GM12874 (cell line): Measurements from ENCODE around the gene SORT1.

Experiments used
- CTCF ChIP-seq: IDR thresholded peaks from 2 replicates; pipeline ENCODE4 v1.5.1; 2011; ENCODE audit warnings: low read depth, mild to moderate bottlenecking, control low read depth, low read length, moderate library complexity; ENCODE audit not compliant: insufficient read depth

The SORT1 gene

GRCh38 chr1:109298666-109299557, 98.8 kb downstream of the SORT1 start:
- no peak for TF ChIP-seq CTCF

GRCh38 chr1:109296782-109297181, 100.9 kb downstream of the SORT1 start:
- no peak for TF ChIP-seq CTCF

GRCh38 chr1:109295712-109296415, 101.9 kb downstream of the SORT1 start:
- TF ChIP-seq CTCF: no peak

- no peak for TF ChIP-seq CTCF
These were observed 103.2 kb downstream of the SORT1 start for GRCh38 chr1:109294481-109294880.

GRCh38 chr1:109293026-109293425, 104.7 kb downstream of the SORT1 start:
- no peak for TF ChIP-seq CTCF

- no peak for TF ChIP-seq CTCF
These were observed 105.4 kb downstream of the SORT1 start for GRCh38 chr1:109292364-109292763.

- no peak for TF ChIP-seq CTCF
These were observed 106.7 kb downstream of the SORT1 start for GRCh38 chr1:109290998-109291397.
